HG03025 (cell line): ENCODE data around the gene FA2H.
"Not testable (repeated sequence)": the region's sequence is repeated elsewhere in the genome, so short reads cannot be mapped to it uniquely, and the experiment has no call there.

Experiments used
- ATAC-seq: cut with Tn5 transposase; IDR thresholded peaks from one replicate; pipeline ENCODE4 v1.9.1; 2021; ENCODE audit warnings: mild to moderate bottlenecking, moderate library complexity; ENCODE audit not compliant: unreplicated experiment, low FRiP score

The FA2H gene, protein sequence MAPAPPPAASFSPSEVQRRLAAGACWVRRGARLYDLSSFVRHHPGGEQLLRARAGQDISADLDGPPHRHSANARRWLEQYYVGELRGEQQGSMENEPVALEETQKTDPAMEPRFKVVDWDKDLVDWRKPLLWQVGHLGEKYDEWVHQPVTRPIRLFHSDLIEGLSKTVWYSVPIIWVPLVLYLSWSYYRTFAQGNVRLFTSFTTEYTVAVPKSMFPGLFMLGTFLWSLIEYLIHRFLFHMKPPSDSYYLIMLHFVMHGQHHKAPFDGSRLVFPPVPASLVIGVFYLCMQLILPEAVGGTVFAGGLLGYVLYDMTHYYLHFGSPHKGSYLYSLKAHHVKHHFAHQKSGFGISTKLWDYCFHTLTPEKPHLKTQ

DNA sequence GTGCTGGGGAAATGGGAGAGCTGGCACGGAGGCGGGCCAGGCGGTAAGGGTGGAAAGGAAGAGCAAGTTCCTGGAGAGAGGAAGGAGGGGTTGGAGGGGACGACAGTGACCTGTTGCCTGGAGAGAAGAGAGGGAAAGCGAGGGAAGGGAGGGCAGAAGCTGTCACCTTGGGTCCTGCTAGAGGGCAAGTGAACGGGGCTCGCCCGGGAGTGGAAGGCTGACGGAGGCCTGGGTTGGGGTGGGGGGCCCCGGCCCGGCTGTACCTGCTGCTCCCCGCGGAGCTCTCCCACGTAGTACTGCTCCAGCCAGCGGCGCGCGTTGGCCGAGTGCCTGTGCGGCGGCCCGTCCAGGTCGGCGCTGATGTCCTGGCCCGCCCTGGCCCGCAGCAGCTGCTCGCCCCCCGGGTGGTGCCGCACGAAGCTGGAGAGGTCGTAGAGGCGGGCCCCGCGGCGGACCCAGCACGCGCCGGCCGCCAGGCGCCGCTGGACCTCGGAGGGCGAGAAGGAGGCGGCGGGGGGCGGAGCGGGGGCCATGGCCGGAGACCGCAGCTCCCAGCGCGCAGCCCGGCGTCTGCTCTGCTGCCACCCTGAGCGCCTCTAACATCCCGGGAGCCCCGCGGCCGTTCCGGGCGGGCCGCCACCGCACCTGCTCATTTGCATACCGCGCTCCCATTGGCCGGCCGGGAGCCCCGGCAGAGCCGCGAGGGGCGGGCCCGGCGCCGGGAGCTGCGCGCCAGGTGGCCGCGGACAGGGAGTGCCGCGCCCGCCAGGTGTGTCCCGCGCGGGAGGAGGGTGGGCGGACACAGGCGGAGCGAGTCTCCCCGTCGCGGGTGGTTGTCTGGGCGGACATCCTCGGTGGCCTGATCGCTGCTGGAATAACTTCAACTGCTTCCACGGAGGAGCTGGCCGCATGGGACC is at the start of gene FA2H:
Gene FA2H (minus strand): TSS at position 598 of the 917 bp plus-strand sequence. CDS start 65 bp downstream, at position 533.
- peak; percentile 80 for ATAC-seq

DNA sequence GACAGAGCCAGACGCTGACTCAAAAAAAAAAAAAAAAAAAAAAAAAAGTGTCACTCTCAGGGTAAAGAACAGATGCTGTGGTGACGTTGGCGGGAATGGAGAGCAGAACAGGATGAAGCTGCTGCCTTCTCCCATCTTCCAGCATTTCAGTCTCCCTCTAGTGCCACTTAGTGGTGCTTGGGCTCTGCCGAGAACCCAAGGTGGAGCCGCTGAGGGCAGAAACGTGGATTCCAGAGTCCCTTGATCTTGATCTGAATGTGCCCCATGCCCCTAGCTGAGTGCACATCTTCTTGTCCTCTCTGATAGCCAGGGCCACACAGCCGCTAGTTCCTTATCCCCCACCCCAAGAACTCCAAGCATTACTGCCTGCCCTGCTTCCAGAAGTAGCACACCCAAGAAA is 43.2 kb upstream of the FA2H start:
- no peak for ATAC-seq

DNA sequence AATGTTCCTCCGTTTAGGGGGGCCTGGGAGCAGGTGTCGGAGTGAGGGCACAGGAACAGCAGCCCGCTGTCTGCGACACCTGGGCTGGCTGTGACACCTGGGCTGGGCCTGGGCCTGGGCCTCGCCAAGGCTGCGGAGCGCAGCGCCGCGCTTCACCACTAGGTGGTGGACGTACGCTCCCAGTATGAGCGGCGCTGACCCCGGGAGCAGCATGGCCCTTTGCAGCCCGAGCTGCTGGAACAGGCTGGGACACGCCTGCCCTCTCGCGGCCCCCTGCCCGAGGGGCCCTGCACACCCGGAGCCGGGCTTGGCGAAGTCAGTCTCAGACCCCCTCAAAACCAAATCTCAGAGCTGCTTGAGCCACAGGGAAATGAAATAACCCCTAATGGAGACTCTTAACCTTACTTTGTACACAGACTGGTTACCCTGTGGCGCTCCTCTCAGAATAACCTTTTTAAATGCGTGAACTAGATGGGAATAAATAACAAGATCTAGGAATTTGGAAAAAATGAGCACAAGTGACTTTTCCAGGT is 38.6 kb upstream of the FA2H start:
- peak; percentile 97 for ATAC-seq

DNA sequence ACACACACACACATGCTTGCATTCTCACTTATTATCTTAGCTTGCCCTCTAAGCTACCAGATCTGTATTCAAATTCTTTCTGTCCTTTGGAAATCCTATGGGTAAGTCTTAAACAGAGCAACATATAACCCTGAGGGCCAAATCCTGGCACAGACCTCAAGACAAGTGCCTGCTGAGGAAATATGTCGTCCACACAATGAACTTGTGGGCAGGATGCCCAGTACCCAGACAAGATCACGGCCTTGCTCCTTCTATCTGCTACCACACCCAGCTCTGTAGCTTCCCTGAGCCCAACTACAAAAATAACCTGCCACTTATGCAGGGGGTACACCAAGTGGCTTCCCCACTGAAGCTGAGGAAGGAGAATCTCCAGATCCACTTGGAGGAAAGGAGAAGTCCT is 37.3 kb upstream of the FA2H start:
- ATAC-seq, result no peak

DNA sequence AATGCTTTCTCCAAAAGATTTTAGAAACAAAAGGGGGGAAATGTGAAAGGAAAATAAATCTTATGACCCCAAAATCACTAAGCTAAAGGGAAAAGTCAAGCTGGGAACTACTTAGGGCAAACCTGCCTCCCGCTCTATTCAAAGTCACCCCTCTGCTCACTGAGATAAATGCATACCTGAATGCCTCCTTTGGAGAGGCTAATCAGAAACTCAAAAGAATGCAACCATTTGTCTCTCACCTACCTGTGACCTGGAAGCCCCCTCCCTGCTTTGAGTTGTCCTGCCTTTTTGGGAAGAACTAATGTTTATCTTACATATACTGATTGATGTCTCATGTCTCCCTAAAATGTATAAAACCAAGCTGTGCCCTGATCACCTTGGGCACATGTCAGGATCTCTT is 36.6 kb upstream of the FA2H start:
- not testable (repeated sequence) for ATAC-seq

DNA sequence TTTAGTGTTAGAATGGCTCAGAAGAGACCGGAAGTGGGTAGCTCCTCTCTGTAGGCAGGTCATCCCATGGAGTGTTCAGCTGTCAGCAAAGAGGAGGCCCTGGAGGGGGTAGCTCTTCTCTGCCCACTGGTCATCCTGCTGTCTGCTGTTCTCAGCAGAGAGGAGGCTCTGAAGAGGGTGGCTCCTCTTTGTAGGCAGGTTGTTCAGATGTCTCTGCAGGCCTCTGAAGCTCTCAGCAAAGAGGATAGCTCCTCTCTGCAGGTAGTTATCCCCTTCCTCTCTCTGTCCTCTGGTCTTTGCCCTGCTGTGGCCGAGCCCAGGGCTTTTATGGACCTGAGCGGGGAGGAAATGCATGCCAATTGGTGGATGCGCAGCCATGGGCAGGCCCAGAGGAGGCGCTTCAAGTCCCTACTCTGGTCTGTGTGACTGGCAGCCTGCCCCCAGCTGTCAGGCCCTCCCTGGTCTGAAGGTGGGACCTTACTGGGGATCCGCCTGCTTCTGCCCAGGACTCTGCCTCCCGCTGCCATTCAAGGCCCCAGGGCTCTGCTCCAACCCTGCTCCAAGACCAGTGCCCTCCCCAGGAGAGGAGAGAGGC is 32.5 kb upstream of the FA2H start:
- ATAC-seq, result no peak

DNA sequence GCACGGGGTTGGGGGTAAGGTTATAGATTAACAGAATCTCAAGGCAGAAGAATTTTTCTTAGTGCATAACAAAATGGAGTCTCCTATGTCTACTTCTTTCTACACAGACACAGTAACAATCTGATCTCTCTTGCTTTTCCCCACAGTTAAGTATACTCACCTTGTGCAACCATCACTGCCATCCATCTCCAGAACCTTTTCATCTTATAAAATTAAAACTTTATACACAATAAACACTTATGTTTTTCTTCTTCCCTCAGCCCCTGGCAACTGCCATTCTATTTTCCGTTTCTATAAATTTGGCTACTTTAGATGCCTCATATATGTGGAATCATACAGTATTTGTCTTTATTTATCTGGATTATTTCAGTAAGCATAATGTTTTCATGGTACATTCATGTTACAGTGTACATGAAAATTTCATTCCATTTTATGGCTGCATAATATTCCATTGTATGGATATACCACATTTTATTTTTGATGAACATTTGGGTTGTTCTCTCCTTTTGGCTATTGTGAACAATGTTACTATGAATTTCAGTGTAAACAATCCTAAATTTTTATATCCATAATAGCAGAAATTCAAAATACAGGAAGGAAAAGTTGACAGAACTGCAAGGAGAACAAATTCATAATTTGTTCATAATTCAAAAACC is 25.7 kb upstream of the FA2H start:
- ATAC-seq, result no peak

DNA sequence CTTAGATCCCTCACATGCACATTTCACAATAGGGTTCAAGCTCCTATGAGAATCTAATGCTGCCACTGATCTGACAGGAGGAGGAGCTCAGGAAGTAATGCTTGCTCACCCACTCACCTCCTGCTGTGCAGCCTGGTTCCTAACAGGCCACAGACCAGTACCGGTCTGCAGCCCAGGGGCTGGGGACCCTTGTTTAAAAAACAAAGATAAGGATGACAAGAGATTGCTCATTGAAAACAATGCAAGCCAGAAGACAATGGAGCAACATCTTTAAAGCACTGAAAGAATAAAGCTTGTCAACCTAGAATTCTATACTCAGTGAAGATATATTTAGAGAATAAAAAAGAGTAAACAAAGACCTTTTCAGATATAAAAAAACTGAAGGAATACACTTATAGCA is 22.8 kb upstream of the FA2H start:
- no peak for ATAC-seq

DNA sequence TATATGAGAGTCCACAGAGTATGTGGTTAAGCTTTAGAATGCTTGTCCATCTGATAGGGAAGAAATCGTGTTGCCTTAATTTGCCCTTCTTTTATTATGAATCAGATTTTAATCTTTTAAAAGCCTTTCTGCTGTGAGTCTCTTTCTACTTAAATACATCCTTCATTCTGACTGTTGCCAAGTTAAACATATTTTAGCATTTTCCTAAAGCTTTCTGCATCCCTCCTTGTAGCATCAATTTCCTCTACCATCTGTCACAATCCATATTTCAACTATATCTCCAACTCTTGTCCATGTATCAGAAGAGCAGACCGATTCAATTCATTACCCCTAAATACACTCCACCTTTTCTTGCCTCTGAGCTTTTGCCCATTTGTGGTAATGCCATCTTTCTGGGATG is 20.5 kb upstream of the FA2H start:
- ATAC-seq, result no peak

DNA sequence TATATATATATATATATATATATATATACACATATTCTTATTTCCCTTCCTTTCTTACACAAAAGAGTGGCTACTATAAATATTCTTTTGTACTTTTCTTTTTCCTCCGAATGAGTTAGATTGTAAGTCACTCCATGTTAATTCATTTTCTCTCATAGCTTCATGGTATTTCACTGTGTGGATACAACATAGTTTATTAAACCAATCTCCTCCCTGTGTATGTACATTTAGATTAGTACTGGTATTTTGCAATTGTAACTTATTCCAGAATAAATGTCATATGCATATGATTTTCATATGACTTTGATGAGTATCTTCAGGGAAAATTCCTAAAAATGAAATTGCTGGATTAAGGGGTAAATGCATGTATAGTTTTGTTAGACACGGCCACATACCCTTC is 20.0 kb upstream of the FA2H start:
- no peak for ATAC-seq

DNA sequence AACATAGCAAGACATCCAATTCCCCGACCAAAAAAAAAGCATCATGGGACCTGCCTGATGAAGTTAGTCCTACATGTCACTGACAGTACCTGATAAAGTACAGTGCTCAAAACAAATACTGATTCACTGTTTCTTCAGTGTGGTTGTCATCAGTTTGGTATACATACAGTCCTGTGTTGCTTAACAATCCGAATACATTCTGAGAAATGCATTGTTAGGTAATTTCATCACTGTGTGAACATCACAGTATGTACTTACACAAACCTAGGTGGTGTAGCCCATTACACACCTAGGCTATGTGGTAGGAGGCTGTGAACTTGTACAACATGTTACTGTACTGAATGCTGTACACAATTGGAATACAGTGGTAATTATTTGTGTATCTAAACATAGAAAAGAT is 19.0 kb upstream of the FA2H start:
- no peak for ATAC-seq

DNA sequence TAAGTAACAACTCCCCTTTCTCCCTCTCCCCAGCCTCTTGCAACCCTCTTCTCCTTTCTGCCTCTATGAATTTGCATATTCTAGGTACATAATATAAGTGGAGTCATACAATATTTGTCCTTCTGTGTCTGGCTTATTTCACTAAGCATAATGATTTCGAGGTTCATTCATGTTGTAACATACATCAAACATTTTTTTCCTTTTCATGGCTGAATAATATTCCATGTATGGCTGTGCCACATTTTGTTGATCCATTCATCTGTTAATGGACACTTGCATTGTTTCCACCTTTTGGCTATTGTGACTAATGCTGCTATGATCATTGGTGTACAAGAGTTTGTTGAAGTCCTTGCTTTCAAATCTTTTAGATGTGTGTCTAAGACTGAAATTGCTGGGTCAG is 17.6 kb upstream of the FA2H start:
- ATAC-seq, result no peak

DNA sequence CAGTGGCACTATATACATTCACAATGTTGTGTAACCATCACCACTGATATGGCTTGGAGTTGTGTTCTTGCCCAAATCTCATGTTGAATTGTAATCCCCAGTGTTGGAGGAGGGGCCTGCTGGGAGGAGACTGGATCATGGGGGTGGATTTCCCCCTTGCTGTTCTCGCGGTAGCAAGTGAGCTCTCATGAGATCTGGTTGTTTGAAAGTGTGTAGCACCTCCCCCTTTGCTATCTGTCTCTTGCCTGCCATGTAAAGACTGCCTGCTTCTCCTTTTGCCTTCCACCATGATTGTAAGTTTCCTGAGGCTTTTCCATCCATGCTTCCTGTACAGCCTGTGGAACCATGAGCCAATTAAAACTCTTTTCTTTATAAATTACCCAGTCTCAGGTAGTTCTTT is 17.1 kb upstream of the FA2H start:
- not testable (repeated sequence) for ATAC-seq

DNA sequence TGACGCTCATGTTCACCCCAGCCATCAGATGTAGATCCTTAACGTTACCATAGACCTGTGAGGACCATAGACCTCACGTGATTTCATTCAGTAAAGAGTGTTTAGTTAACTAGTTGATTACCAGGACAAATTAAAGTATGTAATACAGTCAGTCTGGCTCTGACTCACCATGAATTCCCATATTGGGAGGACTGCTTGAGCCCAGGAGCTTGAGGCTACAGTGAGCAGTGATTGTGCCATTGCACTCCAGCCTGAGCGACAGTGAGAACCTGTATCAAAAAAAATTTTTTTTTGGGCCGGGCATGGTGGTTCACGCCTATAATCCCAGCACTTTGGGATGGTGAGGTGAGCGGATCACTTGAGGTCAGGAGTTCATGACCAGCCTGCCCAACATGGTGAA is 13.5 kb upstream of the FA2H start:
- no peak for ATAC-seq

DNA sequence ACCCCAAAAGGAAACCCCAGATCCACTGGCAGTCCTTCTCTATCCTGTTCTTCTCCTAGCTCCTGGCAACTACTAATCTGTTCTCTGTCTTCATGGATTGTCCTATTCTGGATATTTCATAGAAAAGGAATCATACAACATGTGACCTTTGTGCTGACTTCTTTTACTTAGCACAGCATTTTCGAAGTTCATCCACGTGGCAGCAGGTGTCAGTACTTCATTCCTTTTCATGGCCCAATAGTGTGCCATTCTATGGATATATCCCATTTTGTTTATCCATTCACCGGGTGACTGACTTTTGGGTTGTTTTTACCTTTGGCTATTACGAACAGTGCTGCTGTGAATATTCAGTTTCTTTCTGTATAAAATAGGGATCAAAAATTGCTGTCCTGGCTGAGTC is 10.4 kb upstream of the FA2H start:
- no peak for ATAC-seq

DNA sequence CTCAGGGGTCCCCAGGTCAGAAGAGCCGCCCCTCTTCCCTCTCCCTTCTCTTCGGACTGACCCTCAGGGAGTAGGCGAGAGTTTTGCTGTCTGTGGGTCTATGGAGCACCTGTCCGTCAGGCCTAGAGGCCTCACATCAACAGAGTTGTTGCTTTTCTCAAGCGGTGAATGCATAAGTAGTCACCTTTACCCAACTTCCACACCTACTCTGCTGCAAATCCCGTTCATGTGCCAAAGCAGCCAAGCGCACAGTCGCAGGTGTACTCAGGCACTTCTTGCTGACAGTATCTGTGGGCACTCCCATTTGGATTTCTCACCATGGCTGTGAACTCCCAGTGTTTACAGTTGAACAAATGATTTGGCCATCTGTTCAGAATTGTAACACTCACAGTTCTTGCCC is 4.0 kb upstream of the FA2H start:
- ATAC-seq, result no peak

DNA sequence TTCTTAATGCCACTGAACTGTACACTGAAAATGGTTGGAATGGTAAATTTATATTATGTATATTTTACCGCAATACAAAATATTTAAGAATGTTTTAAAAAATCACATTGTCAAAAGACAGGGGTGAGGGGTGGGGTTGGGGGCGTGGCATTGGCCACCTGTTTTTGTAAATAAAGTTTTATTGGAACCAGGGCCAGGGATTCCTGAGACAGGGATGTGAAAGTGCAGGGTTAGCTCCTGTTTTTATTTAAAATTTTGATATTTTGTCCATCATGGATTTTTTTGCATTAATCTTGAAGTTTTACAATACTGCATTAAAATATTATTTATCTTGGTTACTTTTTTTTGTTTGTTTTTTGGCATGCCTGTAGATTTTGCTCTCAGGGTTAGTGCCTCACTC is 2.3 kb upstream of the FA2H start:
- ATAC-seq, result no peak

DNA sequence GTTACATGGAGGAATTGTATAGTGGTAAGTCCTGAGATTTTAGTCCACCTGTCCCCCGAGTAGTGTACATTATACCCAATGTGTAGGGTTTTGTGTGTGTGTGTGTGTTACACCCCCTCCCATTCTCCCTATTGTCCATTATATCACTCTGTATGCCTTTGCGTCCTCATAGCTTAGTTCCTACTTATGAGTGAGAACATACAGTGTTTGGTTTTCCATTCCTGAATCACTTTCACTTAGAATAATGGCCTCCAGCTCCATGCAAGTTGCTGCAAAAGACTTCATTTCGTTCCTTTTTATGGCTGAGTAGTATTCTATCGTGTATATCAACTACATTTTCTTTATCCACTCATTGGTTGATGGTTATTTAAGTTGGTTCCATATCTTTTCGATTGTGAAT is 635 bp upstream of the FA2H start:
- ATAC-seq, result no peak

DNA sequence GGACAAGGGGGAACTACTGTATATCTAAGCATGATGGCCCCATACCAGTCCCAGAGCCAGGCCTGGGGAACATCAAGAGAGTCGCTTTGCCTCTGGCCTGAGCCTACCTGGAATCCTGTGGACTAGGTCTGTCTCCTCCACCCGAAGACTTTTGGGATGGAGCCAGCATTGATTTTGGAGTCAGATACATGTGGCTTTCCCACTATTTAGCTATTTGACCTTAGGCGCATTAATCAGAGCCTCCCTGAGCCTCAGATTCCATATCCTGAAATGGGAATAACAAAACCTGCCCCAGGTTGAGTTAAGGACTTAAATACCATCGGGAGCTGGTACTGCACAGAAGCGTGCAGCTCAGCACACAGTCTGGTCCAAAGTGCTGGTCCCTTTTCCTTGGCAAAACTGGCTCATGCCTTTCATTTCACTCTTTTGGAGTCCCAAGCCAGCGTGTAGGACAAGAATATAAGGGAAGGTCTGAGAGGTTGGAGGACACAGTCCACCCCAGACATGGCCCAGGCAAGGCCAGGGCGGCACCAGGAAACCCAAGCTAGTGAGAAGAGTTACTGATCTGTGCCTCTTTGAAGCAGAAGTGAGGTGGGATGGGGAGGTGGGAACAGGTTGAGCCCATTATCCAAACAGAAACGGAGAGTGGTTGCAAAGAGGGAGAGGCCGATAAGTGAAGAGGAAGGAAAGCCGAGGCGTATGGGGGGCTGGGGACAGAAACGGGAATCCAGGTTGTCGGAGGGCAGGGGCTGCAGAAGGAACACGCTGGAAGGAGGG is 986 bp downstream of the FA2H start:
- no peak for ATAC-seq
